AG09309 (cell line): ENCODE measurements around the gene NTRK1.

ENCODE experiments used
- DNase-seq: peaks from one replicate; pipeline ENCODE4 v3.0.0-alpha.2; 2010; ENCODE audit warnings: low read depth
- H3K4me3 ChIP-seq: 2 replicates; pipeline ENCODE4 v1.5.1; 2011; ENCODE audit warnings: mild to moderate bottlenecking, low read depth, low read length, moderate library complexity; ENCODE audit not compliant: control insufficient read depth
- TF ChIP-seq, protein P1 (sequence below): IDR thresholded peaks from 2 replicates; pipeline ENCODE4 v1.5.1; 2011; ENCODE audit warnings: mild to moderate bottlenecking, low read depth, low read length, inconsistent platforms; ENCODE audit not compliant: insufficient read depth, control insufficient read depth; ENCODE audit errors: missing control alignments

Gene NTRK1

DNA sequence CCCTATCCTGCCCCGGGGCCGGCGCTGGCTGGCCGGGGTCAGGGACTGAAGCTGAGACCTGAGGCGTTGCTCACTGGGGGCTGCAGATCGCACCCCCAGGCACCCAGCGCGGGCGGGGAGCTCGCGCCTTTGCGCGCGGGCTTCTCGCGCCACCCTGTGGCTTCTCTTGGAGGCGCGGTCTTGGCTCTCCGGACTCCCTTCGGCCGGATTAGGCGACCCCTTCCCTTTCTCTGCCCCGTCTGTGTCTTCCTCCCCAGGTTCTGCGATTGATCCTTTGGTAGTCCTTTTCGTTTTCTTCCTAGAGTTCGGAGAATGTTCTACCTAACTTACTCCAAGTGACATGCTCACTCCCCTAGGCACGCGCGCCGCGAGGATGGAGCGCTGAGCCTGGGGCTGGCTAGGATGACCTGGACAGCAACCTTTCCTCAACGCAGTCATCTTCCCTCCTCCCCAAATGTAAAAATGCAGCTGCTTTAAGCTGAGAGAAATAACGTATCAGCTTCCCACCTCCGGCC lies 495 bp upstream of the NTRK1 start:
- no peak for DNase-seq
- H3K4me3 ChIP-seq, result peak overlapping the region; percentile 42
- TF ChIP-seq, protein P1, sequence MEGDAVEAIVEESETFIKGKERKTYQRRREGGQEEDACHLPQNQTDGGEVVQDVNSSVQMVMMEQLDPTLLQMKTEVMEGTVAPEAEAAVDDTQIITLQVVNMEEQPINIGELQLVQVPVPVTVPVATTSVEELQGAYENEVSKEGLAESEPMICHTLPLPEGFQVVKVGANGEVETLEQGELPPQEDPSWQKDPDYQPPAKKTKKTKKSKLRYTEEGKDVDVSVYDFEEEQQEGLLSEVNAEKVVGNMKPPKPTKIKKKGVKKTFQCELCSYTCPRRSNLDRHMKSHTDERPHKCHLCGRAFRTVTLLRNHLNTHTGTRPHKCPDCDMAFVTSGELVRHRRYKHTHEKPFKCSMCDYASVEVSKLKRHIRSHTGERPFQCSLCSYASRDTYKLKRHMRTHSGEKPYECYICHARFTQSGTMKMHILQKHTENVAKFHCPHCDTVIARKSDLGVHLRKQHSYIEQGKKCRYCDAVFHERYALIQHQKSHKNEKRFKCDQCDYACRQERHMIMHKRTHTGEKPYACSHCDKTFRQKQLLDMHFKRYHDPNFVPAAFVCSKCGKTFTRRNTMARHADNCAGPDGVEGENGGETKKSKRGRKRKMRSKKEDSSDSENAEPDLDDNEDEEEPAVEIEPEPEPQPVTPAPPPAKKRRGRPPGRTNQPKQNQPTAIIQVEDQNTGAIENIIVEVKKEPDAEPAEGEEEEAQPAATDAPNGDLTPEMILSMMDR, result peak; percentile 86

DNA sequence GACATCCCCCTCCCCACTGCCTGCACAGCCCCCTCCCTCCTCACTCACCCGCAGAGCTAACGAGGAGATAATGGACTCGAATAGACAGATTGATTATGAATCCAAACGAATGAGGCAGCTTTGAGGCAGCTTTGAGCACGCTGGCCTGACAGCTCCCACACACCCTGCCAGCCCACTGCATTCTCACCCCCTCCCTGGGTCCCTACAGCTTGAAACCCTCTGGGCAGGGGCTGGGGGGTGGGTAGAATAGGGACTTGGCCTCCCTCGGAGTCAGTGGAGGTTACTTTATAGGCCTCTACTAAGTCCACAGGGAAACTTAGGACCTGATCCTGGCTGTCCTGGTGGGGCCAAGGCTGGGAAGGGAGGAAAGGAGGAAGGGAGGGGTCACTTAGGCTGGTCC lies 1.9 kb downstream of the NTRK1 start:
- TF ChIP-seq, protein P1, result no peak

DNA sequence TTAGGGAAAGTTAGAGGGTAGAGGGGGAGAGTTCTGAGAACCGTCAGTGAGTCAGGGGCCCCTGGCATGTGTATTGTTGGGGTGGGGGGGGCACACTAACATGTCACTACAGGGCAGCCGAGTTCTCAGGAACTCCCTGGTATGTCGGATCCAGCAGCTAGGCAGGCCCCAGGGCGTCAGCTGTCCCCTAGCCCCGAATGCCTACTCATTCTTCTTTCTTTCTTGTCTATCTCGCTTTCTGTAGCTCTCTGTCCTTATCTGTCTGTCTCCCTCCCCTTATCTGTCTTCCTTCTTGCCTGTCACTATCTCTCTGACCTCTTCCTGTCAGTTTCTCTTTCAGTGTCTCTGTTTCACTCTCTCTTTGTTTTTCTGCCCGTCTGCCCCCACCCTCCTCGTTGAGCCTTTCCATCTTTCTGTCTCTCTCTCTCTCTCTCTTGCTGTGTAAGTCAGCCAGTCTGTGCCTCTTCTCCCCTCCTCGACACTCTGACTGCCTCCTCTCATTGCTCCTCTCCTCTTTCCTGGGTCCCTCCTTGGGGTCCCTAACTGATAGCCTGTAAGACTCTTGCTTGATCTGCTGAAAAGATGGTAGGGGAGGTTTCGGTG lies 2.4 kb downstream of the NTRK1 start:
- DNase-seq, result no peak
- TF ChIP-seq, protein P1, result no peak
- H3K4me3 ChIP-seq, result no peak overlapping the region

More for the DNA sequence above, 1.9 kb downstream of the NTRK1 start:
- DNase-seq, result no peak
- H3K4me3 ChIP-seq, result no peak overlapping the region

DNA sequence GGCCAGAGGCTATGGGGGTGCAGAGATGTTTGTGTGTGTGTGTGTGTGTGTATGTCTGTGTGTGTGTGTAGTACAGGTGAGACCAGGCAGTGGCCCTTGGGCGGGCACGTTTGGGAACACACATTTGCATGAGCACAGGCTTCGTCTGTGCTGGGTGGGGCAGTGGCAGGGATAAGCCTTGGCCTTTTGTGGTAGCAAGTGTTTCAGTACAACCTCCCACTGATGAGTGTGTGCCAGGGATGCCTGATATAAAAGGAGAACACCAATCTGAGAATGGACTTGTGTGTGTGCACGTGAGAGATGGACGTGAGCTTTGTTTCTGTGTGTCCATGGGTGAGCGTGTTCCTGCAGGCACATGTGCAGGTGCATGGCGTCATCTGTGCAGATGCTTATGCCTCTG lies 3.0 kb downstream of the NTRK1 start:
- TF ChIP-seq, protein P1, result no peak
- DNase-seq, result no peak
- no peak overlapping the region for H3K4me3 ChIP-seq

DNA sequence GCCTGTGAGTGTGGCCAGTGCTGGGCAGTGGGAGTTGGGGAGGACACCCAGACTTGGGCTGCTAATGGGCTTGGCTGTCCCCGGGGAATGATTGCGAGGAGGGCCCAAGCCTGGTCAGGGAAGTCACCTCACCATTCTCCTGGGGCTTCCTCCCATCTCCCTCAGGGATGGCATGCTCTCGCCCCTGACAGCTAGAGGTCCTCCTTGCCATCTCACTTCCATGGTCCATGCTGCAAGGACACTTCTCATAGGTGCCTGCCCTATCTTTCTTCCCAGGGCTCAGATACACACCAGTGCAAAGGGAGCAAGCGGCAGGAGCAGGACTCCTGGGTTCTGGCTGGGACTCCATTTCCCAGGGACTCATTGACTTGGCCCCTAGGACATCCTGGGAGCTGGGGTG lies 4.1 kb downstream of the NTRK1 start:
- DNase-seq, result no peak
- TF ChIP-seq, protein P1, result no peak
- H3K4me3 ChIP-seq, result no peak overlapping the region

DNA sequence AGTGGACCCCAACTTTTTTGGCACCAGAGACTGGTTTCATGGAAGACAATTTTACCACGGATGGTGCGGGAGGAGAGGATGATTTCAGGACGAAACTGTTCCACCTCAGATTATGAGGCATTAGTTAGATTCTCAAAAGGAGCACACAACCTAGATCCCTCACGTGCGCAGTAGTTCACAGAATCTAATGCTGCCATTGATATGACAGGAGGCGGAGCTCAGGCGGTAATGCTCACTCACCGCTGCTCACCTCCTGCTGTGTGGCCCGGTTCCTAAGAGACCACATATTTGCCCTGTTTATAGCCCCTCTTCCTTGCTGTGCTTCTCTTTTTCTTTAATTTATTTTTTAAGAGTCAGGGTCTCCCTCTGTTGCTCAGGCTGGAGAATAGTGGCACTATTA lies 4.6 kb downstream of the NTRK1 start:
- H3K4me3 ChIP-seq, result no peak overlapping the region
- TF ChIP-seq, protein P1, result no peak
- no peak for DNase-seq
